MCF 10A (cell line): ENCODE measurements around the gene CBX4. TPM values are rescaled to one million over a fixed set of nuclear protein-coding genes. Genes with fewer than 3 reads are reported as not detected.

Experiments
- BruUV-seq: library from RNA; stranded (reverse); fragments of 400-500 nt; replicated peaks from 2 replicates; lab custom pipeline; 2021; lab: Mats Ljungman, UMichigan
- CTCF ChIA-PET: fragments of 300-600 bp; sonication (Branson Sonifier 250); formaldehyde crosslinking; extraction: SDS; loops from one replicate; lab custom pipeline; 2021; ENCODE audit warnings: antibody characterized with exemption, inconsistent platforms; lab: Yijun Ruan, JAX
- POLR2A ChIA-PET: fragments of 300-600, 350-650 bp; sonication (Branson Sonifier 250); formaldehyde crosslinking; extraction: SDS; loops from one replicate; lab custom pipeline; 2020; ENCODE audit warnings: antibody characterized with exemption, inconsistent platforms; lab: Yijun Ruan, JAX
- DNase-seq: peaks from one replicate; pipeline ENCODE4 v3.0.0-alpha.2; 2018; ENCODE audit not compliant: unreplicated experiment
- H3K27ac Mint-ChIP-seq: one replicate; pipeline ENCODE4 v1.8.0; 2022; ENCODE audit warnings: mild to moderate bottlenecking, low read depth, mixed read lengths; ENCODE audit not compliant: unreplicated experiment
- H3K27me3 Mint-ChIP-seq: one replicate; pipeline ENCODE4 v1.8.0; 2022; ENCODE audit warnings: mixed read lengths; ENCODE audit not compliant: insufficient read depth, unreplicated experiment
- H3K36me3 Mint-ChIP-seq: one replicate; pipeline ENCODE4 v1.8.0; 2022; ENCODE audit warnings: mild to moderate bottlenecking, moderate library complexity, mixed read lengths; ENCODE audit not compliant: insufficient read depth, unreplicated experiment
- H3K4me1 Mint-ChIP-seq: one replicate; pipeline ENCODE4 v1.8.0; 2022; ENCODE audit warnings: mixed read lengths; ENCODE audit not compliant: insufficient read depth, unreplicated experiment
- H3K4me3 Mint-ChIP-seq: one replicate; pipeline ENCODE4 v1.8.0; 2022; ENCODE audit warnings: mild to moderate bottlenecking, moderate library complexity, mixed read lengths; ENCODE audit not compliant: unreplicated experiment
- H3K9me3 Mint-ChIP-seq: one replicate; pipeline ENCODE4 v1.8.0; 2022; ENCODE audit warnings: mixed read lengths; ENCODE audit not compliant: unreplicated experiment
- intact Hi-C: fragments of 100-400 bp; cut with micrococcal nuclease; formaldehyde crosslinking; loops from 2 replicates; pipeline ENCODE4 v1.14.1; 2022
- total RNA-seq: library from RNA; stranded (reverse); gene quantifications from 2 replicates; pipeline ENCODE4 v1.2.3, GENCODE V29; 2022
- TF ChIP-seq, protein P1 (sequence below): fragments of 200-600 bp; IDR thresholded peaks from one replicate; pipeline ENCODE4 v1.8.0; 2022; ENCODE audit warnings: antibody characterized with exemption, mild to moderate bottlenecking; ENCODE audit not compliant: unreplicated experiment

CBX4 gene
- total RNA-seq, 1 experiment from 2014 or later = 89.7 TPM

DNA sequence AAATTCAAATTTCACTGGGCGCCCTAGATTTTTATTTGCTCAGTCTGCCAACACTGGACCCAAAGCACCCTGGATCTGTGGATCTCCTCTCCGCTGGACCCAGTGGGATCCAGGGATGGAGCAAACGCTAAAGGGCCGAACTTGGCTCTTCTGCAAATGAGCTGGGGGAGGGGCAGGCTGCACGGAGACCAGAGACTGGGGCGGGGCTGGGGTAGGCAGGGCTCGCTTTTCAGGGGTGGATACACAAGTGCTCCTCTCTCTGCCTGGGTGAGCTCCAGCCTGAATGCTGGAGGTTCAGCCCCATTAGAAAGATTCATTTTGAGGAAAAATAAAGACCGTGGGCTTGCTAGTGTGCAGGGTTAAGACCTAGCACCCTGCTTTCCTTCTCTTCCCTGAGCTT, 8.9 kb downstream of the CBX4 start:
- Mint-ChIP-seq H3K36me3 (peaks cover 31% of the 10 kb centered on the region), H3K4me1 (peaks cover 15% of the 10 kb centered on the region), H3K27me3 (no peaks in the 10 kb centered on the region), H3K4me3 (no peak overlapping the region), H3K9me3 (no peaks in the 10 kb centered on the region), H3K27ac (no peak overlapping the region)
- intact Hi-C loops = loop anchor here (10.0 kb wide), 1 partner anchor 86 kb away; no protein-coding TSS in a partner anchor
- POLR2A ChIA-PET = interaction anchor here (0.7 to 0.8 kb wide), 2 partner anchors 12 to 54 kb away, joined by 3 read pairs; no protein-coding TSS in a partner anchor
- TF ChIP-seq, protein P1, sequence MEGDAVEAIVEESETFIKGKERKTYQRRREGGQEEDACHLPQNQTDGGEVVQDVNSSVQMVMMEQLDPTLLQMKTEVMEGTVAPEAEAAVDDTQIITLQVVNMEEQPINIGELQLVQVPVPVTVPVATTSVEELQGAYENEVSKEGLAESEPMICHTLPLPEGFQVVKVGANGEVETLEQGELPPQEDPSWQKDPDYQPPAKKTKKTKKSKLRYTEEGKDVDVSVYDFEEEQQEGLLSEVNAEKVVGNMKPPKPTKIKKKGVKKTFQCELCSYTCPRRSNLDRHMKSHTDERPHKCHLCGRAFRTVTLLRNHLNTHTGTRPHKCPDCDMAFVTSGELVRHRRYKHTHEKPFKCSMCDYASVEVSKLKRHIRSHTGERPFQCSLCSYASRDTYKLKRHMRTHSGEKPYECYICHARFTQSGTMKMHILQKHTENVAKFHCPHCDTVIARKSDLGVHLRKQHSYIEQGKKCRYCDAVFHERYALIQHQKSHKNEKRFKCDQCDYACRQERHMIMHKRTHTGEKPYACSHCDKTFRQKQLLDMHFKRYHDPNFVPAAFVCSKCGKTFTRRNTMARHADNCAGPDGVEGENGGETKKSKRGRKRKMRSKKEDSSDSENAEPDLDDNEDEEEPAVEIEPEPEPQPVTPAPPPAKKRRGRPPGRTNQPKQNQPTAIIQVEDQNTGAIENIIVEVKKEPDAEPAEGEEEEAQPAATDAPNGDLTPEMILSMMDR = no peak
- DNase-seq = no peak
- no TSS peak for BruUV-seq
- CTCF ChIA-PET = interaction anchor here (1.1 kb wide), 1 partner anchor 178 kb away, joined by 5 read pairs; no protein-coding TSS in a partner anchor

DNA sequence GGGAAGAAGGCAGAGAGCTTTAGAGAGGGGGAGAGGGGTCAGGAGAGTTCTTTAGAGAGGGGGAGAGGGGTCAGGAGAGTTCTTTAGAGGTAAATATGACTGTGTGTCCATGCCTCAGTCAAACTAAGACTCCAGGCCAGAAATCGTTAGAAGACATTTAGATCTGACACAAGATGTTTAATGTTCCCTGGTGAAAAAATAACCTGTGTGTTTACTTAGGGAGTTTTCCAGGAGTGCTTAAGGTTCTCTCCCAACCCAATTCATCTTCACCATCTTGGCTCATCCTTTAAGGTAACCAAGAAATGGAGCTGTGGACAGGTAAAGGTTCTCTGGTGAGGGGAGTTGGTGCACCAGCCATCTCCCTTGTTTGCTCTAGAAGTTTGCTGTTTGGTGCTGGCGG, 9.8 kb downstream of the CBX4 start:
- ChIA-PET POLR2A (interaction anchor here (0.6 to 1.6 kb wide), 2 partner anchors 16 to 69 kb away, joined by 3 to 6 read pairs; no protein-coding TSS in a partner anchor), CTCF (interaction anchor here (1.1 kb wide), 1 partner anchor 179 kb away, joined by 5 read pairs; no protein-coding TSS in a partner anchor)
- Mint-ChIP-seq H3K9me3 (no peaks in the 10 kb centered on the region), H3K36me3 (peaks cover 22% of the 10 kb centered on the region), H3K4me3 (no peak overlapping the region), H3K27ac (no peak overlapping the region), H3K27me3 (no peaks in the 10 kb centered on the region), H3K4me1 (peaks cover 15% of the 10 kb centered on the region)
- intact Hi-C loops = no loop called here
- no peak for DNase-seq
- no TSS peak for BruUV-seq
- TF ChIP-seq, protein P1 = no peak

DNA sequence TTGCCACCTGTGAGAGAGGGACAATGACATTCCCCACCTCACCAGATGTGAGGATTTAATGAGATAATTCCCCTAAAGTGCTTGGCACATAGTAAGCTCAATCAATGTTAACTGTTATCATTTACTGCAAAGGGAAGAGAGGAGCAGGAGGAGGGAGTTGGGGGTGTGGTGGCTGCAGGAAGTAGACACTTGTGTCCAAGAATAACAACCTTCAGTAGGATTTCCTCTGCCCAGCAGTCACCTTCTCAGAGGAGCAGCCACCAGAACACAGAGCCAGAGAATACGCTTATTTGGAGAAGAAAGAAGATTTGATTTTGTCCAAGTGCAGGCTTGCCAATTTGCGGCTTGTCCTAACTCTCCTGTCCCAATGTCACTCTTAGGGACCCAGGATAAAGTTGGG, 10.2 kb downstream of the CBX4 start:
- no peaks in the 10 kb centered on the region for H3K9me3 Mint-ChIP-seq
- peaks cover 15% of the 10 kb centered on the region for H3K4me1 Mint-ChIP-seq
- no peak overlapping the region for H3K27ac Mint-ChIP-seq
- H3K27me3 Mint-ChIP-seq = no peaks in the 10 kb centered on the region
- no TSS peak for BruUV-seq
- TF ChIP-seq, protein P1 = no peak
- CTCF ChIA-PET = no interaction called here
- POLR2A ChIA-PET = interaction anchor here (0.6 to 1.6 kb wide), 3 partner anchors 11 to 69 kb away, joined by 3 to 6 read pairs (median 5); no protein-coding TSS in a partner anchor
- DNase-seq = no peak
- H3K36me3 Mint-ChIP-seq = peaks cover 20% of the 10 kb centered on the region
- intact Hi-C loops = no loop called here
- no peak overlapping the region for H3K4me3 Mint-ChIP-seq

DNA sequence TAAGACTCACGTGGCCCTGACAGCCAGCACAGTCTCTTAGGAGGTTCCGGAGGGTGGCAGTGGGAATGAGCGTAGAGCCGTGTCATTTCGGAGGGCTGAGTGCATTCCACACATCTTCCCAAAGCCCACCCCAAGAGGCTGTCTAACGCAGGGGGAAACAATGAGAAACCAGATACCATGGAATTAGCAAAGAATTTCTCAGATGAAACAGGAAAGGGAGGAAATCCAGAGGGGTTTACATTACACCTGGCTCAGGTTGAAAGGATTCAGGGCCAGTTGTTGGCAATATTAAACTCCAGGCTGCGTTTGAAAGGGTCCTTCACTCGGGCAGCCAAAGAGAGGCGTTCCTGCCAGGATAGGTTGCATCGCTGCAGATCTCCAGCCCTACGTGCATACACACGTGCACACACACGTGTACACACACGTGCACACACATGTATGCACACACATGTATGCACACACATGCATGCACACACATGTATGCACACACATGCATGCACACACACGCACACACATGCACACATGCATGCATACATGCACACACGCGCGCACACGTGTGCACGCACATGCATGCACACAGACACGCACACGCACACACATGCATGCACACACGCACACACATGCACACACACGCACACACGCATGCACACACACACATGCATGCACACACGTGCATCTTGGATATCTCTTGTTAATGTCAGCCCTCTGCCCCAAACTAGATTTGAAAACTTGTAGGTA, 12.2 kb downstream of the CBX4 start:
- H3K4me3 Mint-ChIP-seq = no peak overlapping the region
- ChIA-PET POLR2A (no interaction called here), CTCF (interaction anchor here (1.0 to 2.1 kb wide), 2 partner anchors 9 to 16 kb away, joined by 4 to 7 read pairs; no protein-coding TSS in a partner anchor)
- intact Hi-C loops = no loop called here
- peaks cover 9% of the 10 kb centered on the region for H3K4me1 Mint-ChIP-seq
- H3K9me3 Mint-ChIP-seq = no peaks in the 10 kb centered on the region
- BruUV-seq = no TSS peak
- H3K27ac Mint-ChIP-seq = no peak overlapping the region
- TF ChIP-seq, protein P1 = no peak
- H3K36me3 Mint-ChIP-seq = peaks cover 2% of the 10 kb centered on the region
- H3K27me3 Mint-ChIP-seq = no peaks in the 10 kb centered on the region
- no peak for DNase-seq
